Measurements from ENCODE around the gene ASIC4.

The ASIC4 gene

DNA sequence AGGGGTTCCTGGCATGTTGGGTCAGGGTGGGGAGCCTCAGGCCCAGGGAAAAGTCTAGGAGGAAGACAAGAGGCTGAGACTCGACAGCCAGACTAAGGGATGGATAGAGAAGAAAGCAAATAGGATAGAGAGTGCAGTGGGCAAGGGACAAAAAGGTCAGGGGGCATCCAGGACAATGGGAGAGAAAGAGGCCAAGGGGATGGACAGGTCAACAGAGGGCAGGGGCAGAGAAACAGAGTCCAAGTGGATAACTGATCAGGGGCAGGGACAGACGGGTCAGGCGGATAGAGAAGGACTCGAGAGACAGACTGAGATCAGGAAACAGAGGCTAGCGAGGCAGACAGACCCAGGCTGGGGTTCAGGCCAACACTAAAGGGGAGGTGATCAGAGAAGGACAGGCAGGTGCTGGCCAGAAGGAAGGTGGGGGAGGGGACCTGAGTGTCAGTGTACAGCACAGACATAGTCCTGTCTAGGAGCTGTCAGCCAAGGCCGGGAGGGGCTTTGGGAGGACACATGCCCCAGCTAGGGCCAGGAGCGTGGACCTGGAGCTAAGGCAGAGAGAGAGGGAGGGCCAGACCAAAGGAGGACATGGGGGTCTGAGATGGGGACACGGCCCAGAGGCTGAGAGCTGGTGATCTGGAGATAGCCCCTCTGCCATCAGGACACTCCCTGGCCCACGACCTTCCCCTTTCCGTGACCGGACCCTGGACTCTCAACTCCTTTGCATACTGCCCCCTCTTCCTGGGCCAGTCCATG lies 12.2 kb downstream of the ASIC4 start:
- no peak for DNase-seq (ENCODE audit: low read depth)
- TF ChIP-seq, protein P1, sequence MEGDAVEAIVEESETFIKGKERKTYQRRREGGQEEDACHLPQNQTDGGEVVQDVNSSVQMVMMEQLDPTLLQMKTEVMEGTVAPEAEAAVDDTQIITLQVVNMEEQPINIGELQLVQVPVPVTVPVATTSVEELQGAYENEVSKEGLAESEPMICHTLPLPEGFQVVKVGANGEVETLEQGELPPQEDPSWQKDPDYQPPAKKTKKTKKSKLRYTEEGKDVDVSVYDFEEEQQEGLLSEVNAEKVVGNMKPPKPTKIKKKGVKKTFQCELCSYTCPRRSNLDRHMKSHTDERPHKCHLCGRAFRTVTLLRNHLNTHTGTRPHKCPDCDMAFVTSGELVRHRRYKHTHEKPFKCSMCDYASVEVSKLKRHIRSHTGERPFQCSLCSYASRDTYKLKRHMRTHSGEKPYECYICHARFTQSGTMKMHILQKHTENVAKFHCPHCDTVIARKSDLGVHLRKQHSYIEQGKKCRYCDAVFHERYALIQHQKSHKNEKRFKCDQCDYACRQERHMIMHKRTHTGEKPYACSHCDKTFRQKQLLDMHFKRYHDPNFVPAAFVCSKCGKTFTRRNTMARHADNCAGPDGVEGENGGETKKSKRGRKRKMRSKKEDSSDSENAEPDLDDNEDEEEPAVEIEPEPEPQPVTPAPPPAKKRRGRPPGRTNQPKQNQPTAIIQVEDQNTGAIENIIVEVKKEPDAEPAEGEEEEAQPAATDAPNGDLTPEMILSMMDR (conservative IDR thresholded peaks at IDR 0.05; ENCODE audit: control insufficient read depth, insufficient read depth, low read depth, low read length) = no peak

DNA sequence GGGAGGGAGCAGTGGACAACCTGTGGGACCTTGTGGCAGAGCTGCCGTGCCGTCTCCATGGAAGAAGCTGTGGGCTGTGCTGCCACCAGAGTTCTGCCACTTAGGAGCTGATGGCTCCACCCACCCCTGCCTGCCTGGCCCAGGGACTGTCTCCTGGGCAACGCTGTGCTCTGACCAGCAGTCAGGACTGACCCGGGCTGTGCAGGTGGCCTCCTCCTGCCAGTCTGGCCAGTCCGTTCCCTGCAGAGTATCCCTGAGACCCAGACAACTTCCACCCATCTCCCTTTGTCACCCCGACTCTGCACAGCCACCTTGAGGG lies 12.8 kb downstream of the ASIC4 start:
- no peak for DNase-seq (ENCODE audit: low read depth)
- H3K4me3 ChIP-seq (ENCODE audit: control insufficient read depth, low read depth, low read length) = no peak overlapping the region
- TF ChIP-seq, protein P1 (conservative IDR thresholded peaks at IDR 0.05; ENCODE audit: control insufficient read depth, insufficient read depth, low read depth, low read length) = no peak

More for the DNA sequence above, 12.2 kb downstream of the ASIC4 start:
- no peak overlapping the region for H3K4me3 ChIP-seq (ENCODE audit: control insufficient read depth, low read depth, low read length)

DNA sequence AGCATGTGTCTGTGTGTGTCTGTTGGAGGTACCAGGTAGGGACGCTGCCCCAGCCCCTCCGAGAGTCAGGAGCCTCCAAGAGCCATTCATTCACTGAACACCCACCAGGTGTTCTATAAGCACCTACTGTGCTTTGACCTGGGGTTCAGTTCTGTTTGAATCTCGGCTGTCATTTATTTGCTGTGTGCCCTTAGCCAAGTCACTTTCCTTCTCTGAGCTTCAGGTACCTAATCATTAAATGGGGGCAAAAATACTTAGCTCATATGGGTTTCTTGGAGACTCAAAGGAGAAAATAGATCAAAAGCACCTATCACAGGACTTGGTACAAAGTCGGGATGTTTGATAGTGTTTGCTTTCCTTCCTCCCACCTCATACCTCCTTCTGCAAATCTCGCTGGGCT lies 13.2 kb downstream of the ASIC4 start:
- no peak overlapping the region for H3K4me3 ChIP-seq (ENCODE audit: control insufficient read depth, low read depth, low read length)
- DNase-seq (ENCODE audit: low read depth) = no peak
- TF ChIP-seq, protein P1 (conservative IDR thresholded peaks at IDR 0.05; ENCODE audit: control insufficient read depth, insufficient read depth, low read depth, low read length) = no peak

DNA sequence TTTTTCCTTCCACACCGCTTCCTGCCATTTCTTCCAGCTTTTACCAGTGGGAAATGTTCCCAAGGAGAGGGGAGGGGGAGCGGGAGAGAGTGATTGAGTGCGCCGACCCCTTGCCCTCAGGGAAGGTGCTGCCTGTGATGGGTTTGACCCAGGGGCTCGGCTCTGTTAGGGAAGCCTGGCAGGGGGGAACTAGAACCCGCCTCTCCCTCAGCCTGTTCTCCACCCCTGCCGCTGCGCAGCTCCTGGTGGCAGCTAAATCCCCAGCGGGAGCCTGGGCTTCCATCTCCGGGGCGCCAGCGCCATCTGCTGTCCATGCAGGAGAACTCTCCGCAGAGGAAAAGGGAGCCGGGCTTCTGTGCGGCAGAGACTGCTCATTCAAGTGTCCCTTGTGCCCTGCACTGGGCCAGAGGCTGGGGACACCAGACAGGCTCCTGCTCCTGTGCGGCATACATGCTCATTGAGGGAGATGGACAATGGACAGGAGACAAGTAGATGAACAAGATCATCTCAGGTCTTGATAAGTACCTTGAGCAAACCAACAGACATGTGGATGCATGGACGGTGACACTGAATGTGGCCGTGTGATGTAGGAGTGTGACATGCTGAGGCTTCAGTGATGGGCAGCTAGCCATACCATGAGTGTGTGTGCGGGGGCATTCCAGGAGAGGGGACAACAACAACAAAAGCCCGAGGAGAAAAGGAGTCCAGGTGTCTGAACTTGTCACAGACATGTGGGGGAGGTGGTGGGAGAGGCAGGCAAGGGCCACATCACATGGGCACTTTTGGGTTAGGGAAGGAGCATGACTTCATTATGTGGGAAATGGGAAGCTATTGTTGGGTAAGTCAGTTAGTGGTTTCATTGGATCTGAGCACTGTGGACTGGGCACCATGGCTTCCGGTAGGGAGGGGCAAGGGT lies 16.0 kb downstream of the ASIC4 start:
- TF ChIP-seq, protein P1 (conservative IDR thresholded peaks at IDR 0.05; ENCODE audit: control insufficient read depth, insufficient read depth, low read depth, low read length) = peak; percentile 95
- H3K4me3 ChIP-seq (ENCODE audit: control insufficient read depth, low read depth, low read length) = peak overlapping the region; percentile 10

DNA sequence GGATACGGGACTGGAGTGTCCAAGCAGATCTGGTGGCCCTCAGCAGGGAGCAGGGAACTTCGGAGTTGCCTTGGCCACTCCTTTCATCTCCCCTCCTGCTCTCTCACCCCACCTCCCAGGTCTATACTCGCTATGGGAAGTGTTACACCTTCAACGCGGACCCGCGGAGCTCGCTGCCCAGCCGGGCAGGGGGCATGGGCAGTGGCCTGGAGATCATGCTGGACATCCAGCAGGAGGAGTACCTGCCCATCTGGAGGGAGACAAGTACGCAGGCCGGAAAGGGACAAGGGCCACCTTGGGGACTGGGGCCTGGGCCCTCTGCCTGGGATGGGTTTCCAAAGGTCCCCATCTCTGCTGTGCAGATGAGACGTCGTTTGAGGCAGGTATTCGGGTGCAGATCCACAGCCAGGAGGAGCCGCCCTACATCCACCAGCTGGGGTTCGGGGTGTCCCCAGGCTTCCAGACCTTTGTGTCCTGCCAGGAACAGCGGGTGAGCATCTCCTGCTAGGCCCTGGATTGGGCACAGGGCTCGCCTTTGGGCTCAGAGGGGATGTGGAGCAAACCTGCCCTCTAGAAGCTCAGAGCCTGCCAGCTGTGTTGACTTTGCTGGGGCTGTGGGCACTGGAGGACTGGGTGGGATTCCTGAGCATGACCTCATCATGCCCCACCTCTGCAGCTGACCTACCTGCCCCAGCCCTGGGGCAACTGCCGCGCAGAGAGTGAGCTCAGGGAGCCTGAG lies 17.5 kb downstream of the ASIC4 start:
- H3K4me3 ChIP-seq (ENCODE audit: control insufficient read depth, low read depth, low read length) = no peak overlapping the region
- TF ChIP-seq, protein P1 (conservative IDR thresholded peaks at IDR 0.05; ENCODE audit: control insufficient read depth, insufficient read depth, low read depth, low read length) = no peak
- no peak for DNase-seq (ENCODE audit: low read depth)

More for the DNA sequence above, 16.0 kb downstream of the ASIC4 start:
- DNase-seq (ENCODE audit: low read depth) = peak; percentile 76

DNA sequence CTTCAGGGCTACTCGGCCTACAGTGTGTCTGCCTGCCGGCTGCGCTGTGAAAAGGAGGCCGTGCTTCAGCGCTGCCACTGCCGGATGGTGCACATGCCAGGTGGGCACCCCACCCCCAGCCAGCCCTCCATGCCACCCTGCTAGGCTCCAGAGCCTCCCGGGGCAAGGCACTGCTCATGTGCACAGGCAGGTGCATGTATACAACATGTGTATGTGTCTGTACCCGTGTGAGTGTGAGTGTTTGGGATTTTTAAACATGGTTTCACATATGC lies 18.0 kb downstream of the ASIC4 start:
- TF ChIP-seq, protein P1 (conservative IDR thresholded peaks at IDR 0.05; ENCODE audit: control insufficient read depth, insufficient read depth, low read depth, low read length) = no peak
- no peak for DNase-seq (ENCODE audit: low read depth)
- H3K4me3 ChIP-seq (ENCODE audit: control insufficient read depth, low read depth, low read length) = no peak overlapping the region
